Measurements from ENCODE around the gene ZNF664. TPM values are rescaled to one million over a fixed set of nuclear protein-coding genes. Genes with fewer than 3 reads are reported as not detected.

ZNF664 gene
- total and polyA plus RNA-seq, 9 of the 15 experiments (the other 6 are each of a cell fraction or from before 2014, with no cell fraction given) = 3.3 to 101 (median 63.6) TPM

GRCh38 chr12:123972457-123973401 is at the start of gene ZNF664, which contains the start of gene CCDC92 (continued):
- TF ChIP-seq ZBTB33 (CRISPR knock-in tag; IDR thresholded peaks at IDR 0.05) (no peak), ZFP1 (CRISPR knock-in tag; IDR thresholded peaks at IDR 0.05) (no peak), MLLT1 (IDR thresholded peaks at IDR 0.05) (no peak), TSC22D4 (tag; IDR thresholded peaks at IDR 0.05) (no peak), FOXO4 (CRISPR knock-in tag; IDR thresholded peaks at IDR 0.05) (no peak), ESRRA (IDR thresholded peaks at IDR 0.05; ENCODE audit: borderline replicate concordance, low read depth) (no peak; the same call in 1 of the 2 replicates), PRDM10 (IDR thresholded peaks at IDR 0.05; ENCODE audit: partially characterized antibody) (no peak), PBX2 (CRISPR knock-in tag; IDR thresholded peaks at IDR 0.05; ENCODE audit: low read depth) (no peak), PBX2 (tag; conservative IDR thresholded peaks at IDR 0.05; ENCODE audit: low read depth) (no peak), ZFP30 (CRISPR knock-in tag; IDR thresholded peaks at IDR 0.05; ENCODE audit: borderline replicate concordance) (no peak), HDAC6 (IDR thresholded peaks at IDR 0.05; ENCODE audit: low read depth, low read length) (no peak), SIN3A (IDR thresholded peaks at IDR 0.05; ENCODE audit: borderline replicate concordance in 2 of 2, control insufficient read depth in 1 of 2, low read depth in 2 of 2, low read length in 2 of 2) (no peak), NR2C1 (IDR thresholded peaks at IDR 0.05) (no peak), NR2C1 (tag; IDR thresholded peaks at IDR 0.05) (no peak)
